ENCODE results near the gene TSSK2.

Gene TSSK2

GRCh38 chr22:19125474-19126308 is 5.4 kb upstream of the TSSK2 start:
- no peak for DNase-seq (ENCODE audit: low spot score)

DNA sequence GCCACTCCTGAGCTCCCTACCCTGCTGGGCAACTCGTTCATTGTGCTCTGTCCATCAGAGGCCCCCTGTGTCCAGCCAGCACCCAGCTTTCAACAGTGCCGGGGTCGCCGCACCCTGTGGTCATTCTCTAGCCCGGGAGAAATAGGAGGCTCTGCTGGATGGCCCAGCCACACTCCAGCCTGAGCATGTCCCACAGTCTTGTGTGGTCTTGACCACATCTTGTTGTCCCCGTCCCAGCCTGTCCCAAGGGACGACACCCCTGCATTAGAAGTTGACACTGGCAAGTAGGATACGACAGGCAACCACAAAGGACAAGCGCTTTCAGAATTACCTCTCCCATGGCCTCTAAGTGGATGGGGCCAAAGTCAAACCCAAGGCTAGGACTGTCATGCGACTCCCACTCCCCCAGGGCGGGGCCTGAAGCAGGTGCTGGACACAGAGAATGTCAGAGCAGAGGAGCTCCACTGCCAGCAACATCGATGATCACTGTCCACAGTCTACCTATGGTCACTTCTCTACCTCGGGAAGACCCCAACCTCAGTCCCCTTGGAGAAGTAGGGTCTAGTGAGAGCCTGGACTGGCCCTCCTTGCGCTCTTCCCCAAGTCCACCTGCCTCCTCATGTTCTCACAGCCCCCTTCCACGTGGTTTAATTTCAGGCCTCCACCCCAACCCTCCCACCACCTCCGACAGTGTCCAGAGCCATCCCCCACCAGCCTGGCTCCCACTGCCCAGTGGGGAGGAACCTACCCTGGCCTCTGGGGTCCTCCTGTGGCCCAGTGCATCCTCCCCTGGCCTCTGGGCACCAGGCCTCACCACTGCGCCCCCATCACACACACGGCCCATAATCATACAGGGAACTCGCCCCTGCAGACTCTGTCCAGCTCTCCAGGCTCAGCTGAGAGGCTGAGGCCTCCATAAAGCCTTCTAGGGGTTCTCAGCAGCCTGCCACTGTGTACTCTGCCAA is 4.5 kb upstream of the TSSK2 start:
- DNase-seq (ENCODE audit: low spot score) = no peak

DNA sequence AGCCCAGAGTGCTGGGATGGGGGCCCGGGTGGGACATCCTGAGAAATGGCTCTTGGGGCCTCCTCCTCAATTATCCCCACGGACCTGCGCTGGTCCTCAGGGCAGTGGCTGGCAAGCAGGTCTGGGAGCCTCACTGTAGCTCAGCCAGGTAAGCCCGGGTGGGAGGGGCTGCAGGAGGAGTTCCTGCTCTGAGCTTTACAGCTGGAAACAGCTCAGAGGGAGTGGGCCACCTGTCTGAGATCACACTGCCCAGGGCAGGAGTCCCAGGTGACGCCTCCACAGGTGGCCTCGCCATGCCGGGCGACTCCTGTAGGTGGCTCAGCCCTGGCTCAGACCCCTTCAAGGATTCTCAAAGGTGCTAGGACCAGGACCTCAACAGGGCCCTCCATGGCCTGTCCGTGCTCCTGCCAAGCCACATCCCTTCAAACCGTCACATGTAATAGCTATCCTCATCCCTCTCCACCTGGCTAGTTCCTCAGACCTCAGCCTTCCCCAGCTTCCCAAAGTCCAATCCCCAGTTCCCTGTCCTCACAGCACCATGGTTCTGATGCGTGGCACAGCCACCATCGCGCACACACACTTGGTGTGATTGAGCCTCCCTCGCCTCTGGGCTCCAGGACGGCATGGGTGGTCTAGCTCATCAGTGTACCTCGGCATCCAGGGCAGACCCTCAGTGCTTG is 3.6 kb upstream of the TSSK2 start:
- DNase-seq (ENCODE audit: low spot score) = no peak

DNA sequence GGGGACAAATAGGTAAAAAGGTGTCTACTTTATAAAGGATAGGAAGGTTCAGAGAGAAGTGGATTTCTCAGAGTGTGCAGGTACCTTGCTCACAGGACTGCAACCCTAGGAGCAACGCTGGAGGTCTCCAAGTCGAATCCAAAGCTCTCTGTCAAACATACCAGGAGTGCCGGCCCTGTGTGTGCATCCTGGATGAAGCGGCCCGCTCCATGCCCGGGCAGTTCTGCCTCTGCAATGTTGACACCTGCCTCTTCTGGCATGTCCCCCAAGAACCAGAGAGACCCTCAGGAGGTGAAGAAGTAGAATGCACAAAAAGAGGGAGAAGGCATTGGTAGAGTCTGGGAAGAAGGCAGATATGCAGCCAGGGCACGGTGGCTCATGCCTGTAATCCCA is 3.1 kb upstream of the TSSK2 start:
- DNase-seq (ENCODE audit: low spot score) = no peak

- no peak for DNase-seq (ENCODE audit: low spot score)
Observed at GRCh38 chr22:19128946-19129727, 2.0 kb upstream of the TSSK2 start.

GRCh38 chr22:19129871-19130270 is 1.2 kb upstream of the TSSK2 start:
- DNase-seq (ENCODE audit: low spot score) = no peak

GRCh38 chr22:19131685-19132015 is 542 bp downstream of the TSSK2 start:
- no peak for DNase-seq (ENCODE audit: low spot score)

DNA sequence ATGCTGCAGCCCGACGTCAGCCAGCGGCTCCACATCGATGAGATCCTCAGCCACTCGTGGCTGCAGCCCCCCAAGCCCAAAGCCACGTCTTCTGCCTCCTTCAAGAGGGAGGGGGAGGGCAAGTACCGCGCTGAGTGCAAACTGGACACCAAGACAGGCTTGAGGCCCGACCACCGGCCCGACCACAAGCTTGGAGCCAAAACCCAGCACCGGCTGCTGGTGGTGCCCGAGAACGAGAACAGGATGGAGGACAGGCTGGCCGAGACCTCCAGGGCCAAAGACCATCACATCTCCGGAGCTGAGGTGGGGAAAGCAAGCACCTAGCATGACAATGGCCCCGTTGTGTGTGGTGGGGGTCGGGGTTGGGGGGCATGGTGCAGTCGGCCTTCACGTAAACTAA is 1.0 kb downstream of the TSSK2 start:
- DNase-seq (ENCODE audit: low spot score) = no peak

GRCh38 chr22:19132693-19133400 is 1.7 kb downstream of the TSSK2 start:
- no peak for DNase-seq (ENCODE audit: low spot score)

- DNase-seq (ENCODE audit: low spot score) = no peak
Observed at GRCh38 chr22:19133561-19133960, 2.5 kb downstream of the TSSK2 start.

DNA sequence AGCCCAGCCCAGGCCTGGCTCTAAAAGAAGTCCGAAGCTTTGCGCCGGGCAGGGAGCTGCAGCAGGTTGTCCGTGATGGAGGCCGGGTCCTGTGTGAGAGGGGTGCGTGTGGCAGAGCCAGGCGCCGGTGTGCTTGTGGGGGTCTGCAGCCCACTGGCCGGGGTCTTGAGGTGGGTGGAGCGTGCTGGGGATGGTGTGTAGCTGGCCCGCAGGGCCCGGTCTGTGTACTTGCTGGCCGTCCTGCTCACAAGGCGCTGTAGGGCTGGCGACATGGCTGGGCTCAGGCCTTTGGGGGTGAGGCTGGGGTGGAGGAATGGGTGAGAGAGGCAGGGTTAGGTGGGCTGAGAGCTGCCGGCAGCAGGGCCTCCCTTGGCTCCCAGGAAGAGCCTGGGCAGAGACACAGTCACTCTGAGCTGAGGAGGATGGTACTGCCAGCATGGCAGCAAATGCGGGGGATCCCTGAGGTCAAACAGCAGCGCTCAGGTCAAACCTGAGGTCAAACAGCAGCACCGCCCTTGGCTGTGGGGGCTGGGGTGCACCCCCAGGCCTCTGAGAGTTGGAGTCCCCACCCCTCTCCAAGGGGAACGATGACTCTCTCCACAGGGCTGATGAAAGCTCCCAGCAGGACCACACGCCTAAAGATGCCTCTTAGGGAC is 3.2 kb downstream of the TSSK2 start:
- DNase-seq (ENCODE audit: low spot score) = no peak

DNA sequence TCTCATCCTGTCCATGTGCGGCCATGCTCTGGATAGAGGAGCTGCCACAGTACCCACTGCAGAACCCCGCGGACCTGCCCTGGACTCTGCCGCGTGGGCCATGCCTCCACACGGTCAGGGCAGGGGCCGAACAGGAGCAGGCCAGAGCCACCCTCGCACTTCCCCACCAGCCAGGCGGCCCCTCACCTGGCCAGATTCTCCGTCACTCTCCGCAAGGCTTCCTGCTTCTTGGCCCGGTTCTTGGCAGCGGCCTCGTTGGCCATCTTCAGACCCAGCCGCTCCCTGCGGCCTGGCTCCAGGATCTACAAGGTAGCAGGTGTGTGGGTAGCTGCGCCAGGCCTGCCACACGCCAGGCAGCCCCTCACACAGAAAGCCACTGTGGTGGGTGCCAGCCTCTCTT is 3.8 kb downstream of the TSSK2 start:
- no peak for DNase-seq (ENCODE audit: low spot score)

GRCh38 chr22:19136915-19137314 is 5.8 kb downstream of the TSSK2 start:
- no peak for DNase-seq (ENCODE audit: low spot score)

DNA sequence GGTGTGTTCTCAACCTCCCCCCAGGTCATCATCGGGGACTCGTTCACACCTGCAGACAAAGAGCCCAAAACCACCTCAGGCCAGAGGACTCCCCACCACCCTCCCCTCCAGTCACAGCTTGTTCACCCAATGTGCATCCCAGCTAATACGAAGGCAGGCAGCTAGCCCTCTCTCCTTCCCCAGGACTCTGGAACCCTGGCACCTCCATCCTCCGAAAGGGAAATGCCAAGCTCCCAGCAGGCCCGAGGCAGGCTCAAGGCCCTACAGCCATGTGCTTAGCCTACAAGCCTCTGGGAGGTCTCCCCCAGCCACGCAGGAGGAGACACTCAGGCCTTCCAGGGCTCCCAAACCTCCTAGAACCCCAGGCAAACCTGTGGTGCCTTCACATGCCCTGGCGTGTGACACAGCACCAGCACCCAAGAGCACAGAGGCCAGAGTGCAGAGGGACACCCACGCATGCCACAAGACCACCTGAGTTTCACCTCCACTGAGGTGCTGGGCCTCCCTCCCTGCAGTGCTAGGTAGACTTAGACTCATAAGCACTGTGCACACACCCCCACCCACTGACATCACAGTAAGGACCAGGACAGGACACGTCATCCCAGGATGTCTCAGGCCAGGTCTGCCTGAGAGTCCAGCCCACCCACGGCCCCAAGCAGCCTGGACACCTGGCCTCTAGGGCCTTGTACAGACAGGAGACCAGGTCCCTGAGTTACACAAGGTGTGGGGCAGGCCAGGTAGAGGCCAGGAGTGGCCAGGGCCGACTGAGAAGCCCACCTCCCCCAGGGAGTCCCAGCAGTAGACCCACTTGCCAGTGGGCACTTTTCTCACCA is 6.5 kb downstream of the TSSK2 start:
- DNase-seq (ENCODE audit: low spot score) = no peak

- no peak for DNase-seq (ENCODE audit: low spot score)
Observed at GRCh38 chr22:19138217-19139000, 7.3 kb downstream of the TSSK2 start.

GRCh38 chr22:19139001-19139356 is 7.9 kb downstream of the TSSK2 start:
- no peak for DNase-seq (ENCODE audit: low spot score)

GRCh38 chr22:19139974-19140373 is 8.9 kb downstream of the TSSK2 start:
- no peak for DNase-seq (ENCODE audit: low spot score)

- DNase-seq (ENCODE audit: low spot score) = no peak
Observed at GRCh38 chr22:19142394-19142793, 11.3 kb downstream of the TSSK2 start.

- no peak for DNase-seq (ENCODE audit: low spot score)
Observed at GRCh38 chr22:19143212-19143611, 12.1 kb downstream of the TSSK2 start.

Measured in AG08395 (cell line).